K562 (cell line): Measurements from ENCODE around the gene LRCOL1. TPM values are rescaled to one million over a fixed set of nuclear protein-coding genes. Genes with fewer than 3 reads are reported as not detected.

Experiments
- ATF4 ChIP-seq: fragments of 450-650 bp; formaldehyde crosslinking; IDR thresholded peaks from 2 replicates; pipeline ENCODE4 v1.4.0; 2022; ENCODE audit warnings: mild to moderate bottlenecking, moderate library complexity
- BMI1 ChIP-seq: fragments of 150-350 bp; IDR thresholded peaks from 2 replicates; pipeline ENCODE4 v1.6.1; 2014; ENCODE audit warnings: low read length
- CBX8 ChIP-seq: fragments of 200-600 bp; sonication (generic); IDR thresholded peaks from 2 replicates; pipeline ENCODE4 v1.6.1; 2012; ENCODE audit warnings: borderline replicate concordance, mixed run types, low read depth, mild to moderate bottlenecking, moderate library complexity, mixed read lengths, low read length, control low read depth, inconsistent platforms; ENCODE audit not compliant: poor library complexity, severe bottlenecking; ENCODE audit errors: extremely low read depth
- FUS ChIP-seq: fragments of 200-400 bp; formaldehyde crosslinking; optimal IDR thresholded peaks from 2 replicates; pipeline ENCODE3; 2017; ENCODE audit warnings: low read depth, low read length
- MYNN ChIP-seq, 2 experiments: sonication (generic); formaldehyde crosslinking in 1 of 2; IDR thresholded peaks; 2 replicates each; pipeline versions ENCODE4 v1.5.0 to v1.6.1; 2016 to 2020; ENCODE audit warnings: antibody characterized with exemption in 1 of 2, missing genetic modification reagents in 1 of 2
- NR0B1 ChIP-seq: fragments of 450-650 bp; IDR thresholded peaks from one replicate; pipeline ENCODE4 v1.6.1; 2018; ENCODE audit warnings: mild to moderate bottlenecking, moderate library complexity; ENCODE audit not compliant: partially characterized antibody
- POLR2A ChIP-seq: fragments of 450-650 bp; conservative IDR thresholded peaks from 2 replicates; pipeline ENCODE4 v1.6.1; 2016
- POLR2G ChIP-seq: fragments of 200-400 bp; formaldehyde crosslinking; IDR thresholded peaks from 2 replicates; pipeline ENCODE4 v1.6.1; 2017; ENCODE audit warnings: low read depth, mild to moderate bottlenecking, antibody characterized with exemption, low read length, moderate library complexity
- SRSF3 ChIP-seq: fragments of 200-400 bp; formaldehyde crosslinking; IDR thresholded peaks from 2 replicates; pipeline ENCODE4 v1.6.1; 2016; ENCODE audit warnings: mild to moderate bottlenecking, low read length, moderate library complexity; ENCODE audit not compliant: insufficient read depth
- TFAP4 ChIP-seq: sonication (generic); formaldehyde crosslinking; IDR thresholded peaks from 2 replicates; pipeline ENCODE4 v1.8.0; 2022; ENCODE audit warnings: missing genetic modification reagents, mild to moderate bottlenecking, moderate library complexity, borderline replicate concordance
- ZC3H8 ChIP-seq: fragments of 450-650 bp; IDR thresholded peaks from 2 replicates; pipeline ENCODE4 v1.6.1; 2017
- ZFP30 ChIP-seq: fragments of 250-450 bp; sonication (Bioruptor Pico); IDR thresholded peaks from 2 replicates; pipeline ENCODE4 v1.8.0; 2022; ENCODE audit warnings: moderate library complexity, mild to moderate bottlenecking, inconsistent platforms, borderline replicate concordance
- ZNF449 ChIP-seq: fragments of 250-450 bp; sonication (Bioruptor Pico); IDR thresholded peaks from 2 replicates; pipeline ENCODE4 v1.8.0; 2022; ENCODE audit warnings: moderate library complexity, mild to moderate bottlenecking, inconsistent platforms
- ZNF584 ChIP-seq: fragments of 200-800 bp; sonication (Bioruptor generic); IDR thresholded peaks from 2 replicates; pipeline ENCODE4 v1.6.1; 2016; ENCODE audit warnings: low read depth, mild to moderate bottlenecking, missing genetic modification characterization, missing compliant biosample characterization
- polyA plus RNA-seq, 8 experiments: library from polyadenylated mRNA; depleted of rRNA in 4 of 8; stranded (reverse) in 5 of 8; unstranded in 3 of 8; fragments of >200 nt; fragmentation: Nextera tagmentation in 2 of 8; fragmentation: Illumina TruSeq in 1 of 8; extraction: Ambion mirVana in 2 of 8; extraction: Trizol in 1 of 8; gene quantifications; 2 replicates each; pipeline versions ENCODE4 v1.2.1 to v1.2.3, GENCODE V29; 2011 to 2014; ENCODE audit warnings: inconsistent platforms in 1 of 8, missing spikeins in 1 of 8
- total RNA-seq, 7 experiments: library from RNA; depleted of rRNA in 6 of 7; stranded (reverse); fragments of >200 nt in 6 of 7; fragmentation: Illumina TruSeq in 2 of 7; extraction: Trizol in 2 of 7; gene quantifications; 2 replicates each; pipeline versions ENCODE4 v1.2.1 to v1.2.3, GENCODE V29; 2011 to 2021; ENCODE audit warnings: low replicate concordance in 1 of 7

The LRCOL1 gene
- total and polyA plus RNA-seq, 9 of the 15 experiments (the other 6 are each of a cell fraction or from before 2014, with no cell fraction given) = not detected

- TF ChIP-seq ATF4 (CRISPR knock-in tag) = no peak
- no peak for TF ChIP-seq BMI1
- TF ChIP-seq SRSF3 = no peak
- no peak for TF ChIP-seq ZNF449
- no peak for TF ChIP-seq CBX8
- TF ChIP-seq NR0B1 = no peak
- peak; percentile 75 for TF ChIP-seq POLR2G
- no peak for TF ChIP-seq TFAP4 (CRISPR knock-in tag)
- TF ChIP-seq ZNF584 (CRISPR knock-in tag) = no peak
- TF ChIP-seq POLR2A = peak; percentile 23; the same call in 1 of the 2 replicates
- TF ChIP-seq MYNN (IDR thresholded peaks at IDR 0.05) = 0 out of 2 replicates have a peak, but pooled peaks have one; percentile 2
- no peak for TF ChIP-seq MYNN (CRISPR knock-in tag; IDR thresholded peaks at IDR 0.05)
- TF ChIP-seq ZFP30 (CRISPR knock-in tag) = no peak
- TF ChIP-seq FUS = no peak
- no peak for TF ChIP-seq ZC3H8
These were observed 9.9 kb upstream of the LRCOL1 start (continued) for GRCh38 chr12:132620113-132620898.
